ENCODE results near the gene IMP4.

The IMP4 gene

DNA sequence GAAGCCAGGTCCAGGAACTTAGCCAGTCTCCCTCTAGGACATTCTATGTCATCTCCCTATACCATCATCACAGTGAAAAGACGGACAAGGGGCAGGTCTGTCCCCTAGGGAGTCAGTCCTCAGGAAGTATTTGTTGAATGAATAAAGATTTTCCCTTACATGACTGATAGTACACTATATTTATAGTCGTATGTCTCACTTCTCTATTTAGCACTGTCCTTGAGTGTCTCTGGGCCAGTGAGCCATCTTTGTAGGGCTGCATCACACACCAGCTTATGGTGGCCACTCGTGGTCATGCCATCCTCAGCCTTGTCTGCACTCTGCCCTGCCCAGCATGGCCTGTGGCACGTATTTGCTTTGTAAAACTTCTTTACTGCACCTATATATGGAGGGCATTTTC is 38.9 kb downstream of the IMP4 start:
- peak; percentile 84 for ATAC-seq (replicated peaks)
- peaks cover 28 to 49% of the 10 kb centered on the region in 2 donors for H3K36me3 Mint-ChIP-seq
- H3K27me3 Mint-ChIP-seq = no peaks in the 10 kb centered on the region
- H3K27ac Mint-ChIP-seq = peak overlapping the region; percentile 86
- H3K4me3 Mint-ChIP-seq = peak overlapping the region in 1 of 2 donors; percentile 41
- DNase-seq = no peak
- H3K4me1 Mint-ChIP-seq = peaks cover 58 to 63% of the 10 kb centered on the region in 2 donors
- H3K9me3 Mint-ChIP-seq = no peaks in the 10 kb centered on the region

GRCh38 chr2:130382313-130382917 is 39.7 kb downstream of the IMP4 start:
- Mint-ChIP-seq H3K9me3 (no peaks in the 10 kb centered on the region), H3K27me3 (no peaks in the 10 kb centered on the region), H3K36me3 (peaks cover 31 to 51% of the 10 kb centered on the region in 2 donors), H3K4me1 (peaks cover 54 to 62% of the 10 kb centered on the region in 2 donors), H3K27ac (no peak overlapping the region), H3K4me3 (no peak overlapping the region)
- ATAC-seq (replicated peaks) (no peak), DNase-seq (no peak)

DNA sequence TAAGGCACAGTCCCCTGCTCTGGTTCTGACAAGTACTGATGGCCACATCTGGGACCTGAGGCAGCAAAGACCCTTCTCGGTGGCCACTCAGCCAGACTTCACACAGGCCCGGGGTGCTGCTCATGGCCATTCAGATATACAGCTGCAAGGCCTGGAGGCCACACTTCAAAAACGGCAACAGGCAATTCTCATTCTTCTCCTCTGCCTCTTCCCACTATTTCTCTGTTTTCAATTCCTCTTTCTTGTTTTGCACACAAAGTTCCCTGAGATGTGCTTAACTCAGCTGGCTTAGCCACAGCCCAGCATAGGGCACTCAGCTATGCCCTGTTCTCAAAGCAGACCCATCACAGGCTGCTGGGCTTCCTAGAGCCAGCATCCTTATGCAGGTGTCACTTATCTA is 43.0 kb downstream of the IMP4 start:
- H3K36me3 Mint-ChIP-seq = peaks cover 28 to 38% of the 10 kb centered on the region in 2 donors
- DNase-seq (no peak), ATAC-seq (replicated peaks) (peak; percentile 72 to 74)
- peak overlapping the region; percentile 8 to 49 for H3K4me3 Mint-ChIP-seq
- no peaks in the 10 kb centered on the region for H3K27me3 Mint-ChIP-seq
- no peaks in the 10 kb centered on the region for H3K9me3 Mint-ChIP-seq
- peak overlapping the region; percentile 72 for H3K27ac Mint-ChIP-seq
- peaks cover 43 to 47% of the 10 kb centered on the region in 2 donors for H3K4me1 Mint-ChIP-seq

DNA sequence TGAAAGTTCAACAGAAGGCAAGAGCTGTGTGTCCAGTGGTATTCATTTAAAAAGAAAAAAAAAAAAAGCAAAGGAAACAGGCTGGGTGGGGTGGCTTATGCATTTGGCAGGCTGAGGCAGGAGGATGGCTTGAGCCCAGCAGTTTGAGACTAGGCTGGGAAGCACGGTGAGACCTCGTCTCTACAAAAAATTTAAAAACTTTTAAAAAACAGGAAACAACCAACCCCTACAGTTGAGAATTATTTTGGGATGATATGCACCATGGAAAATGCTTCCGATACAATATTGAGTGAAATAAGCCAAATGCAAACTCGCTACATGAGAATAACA is 44.3 kb downstream of the IMP4 start:
- no peak for DNase-seq
- ATAC-seq (replicated peaks) = no peak
- H3K27me3 Mint-ChIP-seq = peaks cover 0 to 2% of the 10 kb centered on the region in 2 donors
- no peaks in the 10 kb centered on the region for H3K9me3 Mint-ChIP-seq
- H3K4me3 Mint-ChIP-seq = no peak overlapping the region
- peaks cover 38 to 45% of the 10 kb centered on the region in 2 donors for H3K4me1 Mint-ChIP-seq
- H3K36me3 Mint-ChIP-seq = peaks cover 20 to 27% of the 10 kb centered on the region in 2 donors
- H3K27ac Mint-ChIP-seq = no peak overlapping the region

DNA sequence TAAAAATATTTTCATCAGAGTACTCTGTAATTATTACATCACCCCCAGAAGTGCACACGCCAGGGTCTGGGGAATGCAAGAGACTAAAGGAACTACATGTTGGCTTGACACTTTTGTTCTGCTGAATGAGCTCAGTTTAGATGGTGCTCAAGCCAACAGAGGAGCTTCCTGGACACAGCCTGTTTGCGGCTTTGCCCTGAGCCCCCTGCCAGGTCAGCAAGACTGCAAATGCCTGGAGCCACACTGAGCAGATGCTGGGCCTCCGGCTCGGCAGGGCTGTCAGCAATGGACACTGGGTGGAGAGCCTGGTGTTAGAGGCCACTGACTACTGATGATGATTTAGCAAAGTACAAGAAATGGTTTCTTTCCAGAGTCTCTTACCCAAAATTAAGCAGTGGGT is 45.1 kb downstream of the IMP4 start:
- H3K4me1 Mint-ChIP-seq = peaks cover 36 to 40% of the 10 kb centered on the region in 2 donors
- no peak overlapping the region for H3K4me3 Mint-ChIP-seq
- no peaks in the 10 kb centered on the region for H3K9me3 Mint-ChIP-seq
- DNase-seq = no peak
- H3K36me3 Mint-ChIP-seq = peaks cover 13 to 19% of the 10 kb centered on the region in 2 donors
- H3K27ac Mint-ChIP-seq = no peak overlapping the region
- peaks cover 0 to 7% of the 10 kb centered on the region in 2 donors for H3K27me3 Mint-ChIP-seq
- no peak for ATAC-seq (replicated peaks)

DNA sequence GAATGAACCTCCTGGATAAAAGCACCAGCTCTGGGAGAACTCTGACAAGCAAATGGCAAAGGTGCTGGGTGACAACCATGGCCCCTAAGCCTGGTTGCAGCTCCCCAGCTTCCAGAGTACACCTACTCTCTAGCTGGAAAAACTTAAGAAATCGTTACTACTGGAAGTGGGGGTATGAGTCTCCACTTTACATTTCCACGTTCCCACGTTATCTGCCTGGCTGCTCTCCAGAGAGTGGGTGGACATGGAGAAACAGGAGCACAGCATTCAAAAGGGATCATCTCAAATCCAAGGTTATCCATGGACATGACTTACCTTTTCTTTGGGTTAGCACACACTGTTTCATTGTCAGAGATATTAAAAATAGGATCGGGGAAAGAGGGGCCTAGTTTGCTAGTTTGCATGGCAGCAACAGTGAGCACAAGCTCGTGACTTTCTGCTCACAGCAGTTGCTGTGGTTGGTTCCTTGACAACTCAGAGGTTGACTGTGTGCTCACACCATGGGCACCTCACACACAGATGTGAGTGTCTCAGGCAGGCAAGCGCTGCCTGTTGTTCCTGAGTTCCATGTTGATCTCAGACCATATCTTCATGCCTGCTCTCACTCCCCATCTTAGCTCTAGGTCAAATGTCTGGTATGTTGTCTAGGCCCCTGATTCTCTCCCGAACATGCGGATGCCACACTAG is 45.7 kb downstream of the IMP4 start:
- DNase-seq = no peak
- Mint-ChIP-seq H3K4me3 (no peak overlapping the region), H3K27ac (no peak overlapping the region), H3K27me3 (peaks cover 0 to 10% of the 10 kb centered on the region in 2 donors), H3K36me3 (peaks cover 9 to 16% of the 10 kb centered on the region in 2 donors), H3K9me3 (no peaks in the 10 kb centered on the region), H3K4me1 (peaks cover 34 to 40% of the 10 kb centered on the region in 2 donors)
- ATAC-seq (replicated peaks) = no peak

GRCh38 chr2:130389358-130389757 is 46.7 kb downstream of the IMP4 start:
- H3K4me3 Mint-ChIP-seq = no peak overlapping the region
- H3K9me3 Mint-ChIP-seq = no peaks in the 10 kb centered on the region
- no peak for DNase-seq
- H3K27me3 Mint-ChIP-seq = peaks cover 0 to 14% of the 10 kb centered on the region in 2 donors
- H3K4me1 Mint-ChIP-seq = peaks cover 37 to 40% of the 10 kb centered on the region in 2 donors
- peaks cover 13 to 17% of the 10 kb centered on the region in 2 donors for H3K36me3 Mint-ChIP-seq
- no peak for ATAC-seq (replicated peaks)
- no peak overlapping the region for H3K27ac Mint-ChIP-seq

DNA sequence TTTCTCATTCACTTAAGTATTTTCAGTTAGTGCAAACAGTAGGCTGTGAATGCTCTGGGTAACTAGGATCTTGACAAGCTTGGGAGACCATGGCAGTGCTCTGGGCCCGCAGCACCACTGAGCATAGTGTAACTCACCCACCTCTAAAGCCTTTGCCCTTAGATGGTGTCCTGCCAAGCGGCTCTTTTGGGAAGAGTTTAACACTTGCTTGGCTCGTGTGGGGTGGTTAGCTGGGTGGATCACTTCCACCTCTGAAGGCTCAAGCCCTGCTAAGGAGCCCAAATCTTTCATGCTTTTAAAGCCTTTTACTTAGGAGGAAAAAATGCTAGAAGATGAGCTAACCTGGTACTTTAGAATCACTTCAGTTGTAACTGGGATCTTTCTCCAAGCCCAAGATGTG is 47.1 kb downstream of the IMP4 start:
- no peak overlapping the region for H3K27ac Mint-ChIP-seq
- no peak for ATAC-seq (replicated peaks)

GRCh38 chr2:130390460-130391057 is 47.9 kb downstream of the IMP4 start:
- peak overlapping the region; percentile 90 to 94 for H3K4me3 Mint-ChIP-seq
- DNase-seq (no peak), ATAC-seq (replicated peaks) (peak; percentile 24 to 32)
- H3K27ac Mint-ChIP-seq = peak overlapping the region; percentile 91
- H3K27me3 Mint-ChIP-seq = peaks cover 0 to 14% of the 10 kb centered on the region in 2 donors
- peaks cover 16 to 22% of the 10 kb centered on the region in 2 donors for H3K36me3 Mint-ChIP-seq
- no peaks in the 10 kb centered on the region for H3K9me3 Mint-ChIP-seq
- H3K4me1 Mint-ChIP-seq = peaks cover 32 to 34% of the 10 kb centered on the region in 2 donors

More for the DNA sequence above, 47.1 kb downstream of the IMP4 start:
- peaks cover 16 to 21% of the 10 kb centered on the region in 2 donors for H3K36me3 Mint-ChIP-seq
- H3K9me3 Mint-ChIP-seq = no peaks in the 10 kb centered on the region
- no peak for DNase-seq
- H3K4me3 Mint-ChIP-seq = no peak overlapping the region
- H3K4me1 Mint-ChIP-seq = peaks cover 37 to 40% of the 10 kb centered on the region in 2 donors
- peaks cover 0 to 14% of the 10 kb centered on the region in 2 donors for H3K27me3 Mint-ChIP-seq

DNA sequence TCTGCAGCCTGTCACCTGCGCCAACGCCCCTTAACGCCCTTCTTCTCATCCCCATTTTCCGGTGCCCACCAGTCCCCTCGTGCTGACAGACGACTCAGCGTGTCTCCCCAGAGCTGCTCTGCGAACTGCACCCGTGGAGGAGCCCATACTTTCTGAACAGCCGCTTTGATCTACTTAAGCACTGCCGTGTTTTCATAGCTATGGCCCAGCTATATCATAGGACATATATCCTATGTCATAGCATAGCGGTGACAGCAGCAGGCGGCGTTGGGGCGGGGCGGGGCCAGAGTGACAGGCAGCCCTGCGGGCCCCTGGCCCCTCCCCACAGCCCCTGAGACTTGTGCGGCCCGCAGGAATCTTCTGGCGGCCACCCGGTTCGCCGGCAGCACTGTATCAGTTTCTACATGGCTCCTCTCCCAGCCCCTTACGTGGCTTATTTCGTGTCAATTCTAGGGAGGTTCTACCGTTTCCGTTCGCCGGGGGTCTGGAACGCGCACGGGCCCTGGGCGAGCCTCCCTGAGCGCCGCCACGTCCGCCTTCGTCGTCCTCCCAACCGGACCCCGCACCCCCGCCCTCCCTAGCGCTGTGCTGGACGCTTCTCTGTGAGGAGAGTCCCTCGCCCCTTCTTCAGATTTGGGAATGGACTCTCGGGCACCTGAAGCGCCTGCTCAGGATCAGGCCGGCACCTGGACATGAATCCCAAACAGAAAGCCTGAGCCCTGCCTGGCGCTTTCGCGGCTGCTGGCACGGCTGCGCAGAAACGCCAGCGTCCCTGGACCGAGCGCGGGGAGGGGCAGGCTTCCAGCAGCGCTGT is 48.6 kb downstream of the IMP4 start:
- Mint-ChIP-seq H3K36me3 (peaks cover 16 to 22% of the 10 kb centered on the region in 2 donors), H3K27me3 (peaks cover 0 to 20% of the 10 kb centered on the region in 2 donors), H3K9me3 (no peaks in the 10 kb centered on the region), H3K27ac (peak overlapping the region; percentile 91), H3K4me1 (peaks cover 26 to 27% of the 10 kb centered on the region in 2 donors), H3K4me3 (peak overlapping the region; percentile 90 to 94)
- DNase-seq = peak; percentile 63
- peak; percentile 95 to 97 for ATAC-seq (replicated peaks)

- DNase-seq (no peak), ATAC-seq (replicated peaks) (no peak)
- Mint-ChIP-seq H3K27ac (peak overlapping the region; percentile 91), H3K4me3 (peak overlapping the region; percentile 90 to 94), H3K4me1 (peaks cover 22 to 24% of the 10 kb centered on the region in 2 donors), H3K36me3 (peaks cover 16 to 20% of the 10 kb centered on the region in 2 donors), H3K27me3 (peaks cover 0 to 26% of the 10 kb centered on the region in 2 donors), H3K9me3 (no peaks in the 10 kb centered on the region)
Measured at GRCh38 chr2:130391872-130392670, 49.4 kb downstream of the IMP4 start.

GRCh38 chr2:130393318-130393910 is 50.7 kb downstream of the IMP4 start:
- no peak for ATAC-seq (replicated peaks)

More at GRCh38 chr2:130393318-130393910, 50.7 kb downstream of the IMP4 start:
- H3K27ac Mint-ChIP-seq = no peak overlapping the region
- peaks cover 14 to 16% of the 10 kb centered on the region in 2 donors for H3K36me3 Mint-ChIP-seq
- no peaks in the 10 kb centered on the region for H3K9me3 Mint-ChIP-seq
- no peak overlapping the region for H3K4me3 Mint-ChIP-seq
- no peak for DNase-seq
- H3K27me3 Mint-ChIP-seq = peaks cover 0 to 26% of the 10 kb centered on the region in 2 donors
- peaks cover 18 to 19% of the 10 kb centered on the region in 2 donors for H3K4me1 Mint-ChIP-seq

Measured in stimulated activated naive B cell treated with anti-CD40 and anti-IgM and Interleukin-4, amounts not matched to agents 10 μg/mL and 1 μg/mL and 100 μg/mL, for 72 hours (primary cell).